GM18511 (cell line): ENCODE data around the gene CTDSP2.

Experiments
- ATAC-seq: cut with Tn5 transposase; IDR thresholded peaks from one replicate; pipeline ENCODE4 v1.9.1; 2021; ENCODE audit warnings: mild to moderate bottlenecking, moderate library complexity; ENCODE audit not compliant: unreplicated experiment

The CTDSP2 gene

GRCh38 chr12:57817261-57817989 lies 29.1 kb downstream of the CTDSP2 start:
- no peak for ATAC-seq

GRCh38 chr12:57816855-57817151 lies 29.7 kb downstream of the CTDSP2 start:
- no peak for ATAC-seq

DNA sequence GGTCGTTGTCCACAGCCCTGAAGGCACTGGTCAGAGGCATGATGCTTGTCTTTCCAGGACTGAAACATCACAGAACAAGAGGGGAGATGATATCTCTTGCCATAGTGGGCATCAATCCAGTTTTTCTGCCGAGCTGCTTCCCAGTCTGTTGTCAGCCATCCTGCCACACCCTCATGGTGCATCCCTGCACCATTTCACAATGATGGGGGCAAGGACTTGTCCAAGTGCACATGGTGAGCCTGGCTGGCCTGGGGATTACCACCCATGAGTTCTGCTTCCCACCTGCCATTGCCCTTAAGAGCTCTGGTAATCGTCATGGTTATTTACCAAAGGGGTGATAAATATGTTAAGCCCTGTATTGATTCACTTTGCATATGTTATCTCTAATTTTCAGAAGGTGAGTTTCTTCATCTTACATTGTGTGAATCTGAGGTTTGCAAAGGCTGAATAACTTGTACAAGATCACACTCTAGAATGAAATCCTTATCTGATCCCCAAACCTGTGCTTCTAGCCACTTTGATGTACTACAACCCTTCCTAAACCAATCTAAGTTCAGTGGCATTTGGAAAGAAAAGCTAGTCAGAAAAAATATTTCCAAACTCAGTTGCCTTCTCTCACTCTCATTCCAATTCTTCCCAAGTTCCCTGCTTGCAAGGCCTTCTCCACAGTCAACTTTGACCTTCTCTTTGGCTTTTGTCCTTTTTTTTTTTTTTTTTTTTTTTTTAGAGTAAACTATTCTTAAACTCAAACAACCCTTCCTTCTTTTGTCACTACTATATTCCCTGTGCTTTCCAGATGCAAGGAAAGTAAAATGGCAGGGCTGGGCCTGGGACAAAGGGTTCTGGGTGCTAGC lies 30.3 kb downstream of the CTDSP2 start:
- no peak for ATAC-seq

GRCh38 chr12:57815177-57816000 lies 31.1 kb downstream of the CTDSP2 start:
- no peak for ATAC-seq

- ATAC-seq = no peak
Observed at GRCh38 chr12:57813971-57814772, 32.4 kb downstream of the CTDSP2 start.

GRCh38 chr12:57813111-57813970 lies 33.2 kb downstream of the CTDSP2 start:
- no peak for ATAC-seq

GRCh38 chr12:57811028-57811755 lies 35.3 kb downstream of the CTDSP2 start:
- ATAC-seq = no peak

DNA sequence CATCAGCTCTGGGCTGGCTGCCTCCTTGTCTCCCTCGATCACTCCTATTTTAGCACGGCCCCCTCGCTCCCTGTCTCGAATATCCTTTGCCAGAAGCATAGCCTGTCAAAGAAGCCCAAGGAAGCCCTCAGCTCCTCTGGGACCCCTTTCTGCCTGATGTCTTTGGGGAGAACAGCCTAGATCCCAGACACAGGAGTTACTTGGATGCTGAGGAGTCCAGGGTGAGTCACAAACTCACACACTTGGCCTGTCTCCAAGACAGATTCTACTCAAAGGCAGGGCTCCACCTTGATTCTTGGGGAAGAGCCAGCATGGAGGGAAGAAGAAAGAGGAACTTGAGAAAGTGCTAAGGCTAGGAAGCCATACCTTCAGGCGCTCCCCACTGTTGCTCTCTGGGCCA lies 36.1 kb downstream of the CTDSP2 start:
- ATAC-seq = no peak

- ATAC-seq = no peak
Observed at GRCh38 chr12:57809425-57809824, 37.1 kb downstream of the CTDSP2 start.

DNA sequence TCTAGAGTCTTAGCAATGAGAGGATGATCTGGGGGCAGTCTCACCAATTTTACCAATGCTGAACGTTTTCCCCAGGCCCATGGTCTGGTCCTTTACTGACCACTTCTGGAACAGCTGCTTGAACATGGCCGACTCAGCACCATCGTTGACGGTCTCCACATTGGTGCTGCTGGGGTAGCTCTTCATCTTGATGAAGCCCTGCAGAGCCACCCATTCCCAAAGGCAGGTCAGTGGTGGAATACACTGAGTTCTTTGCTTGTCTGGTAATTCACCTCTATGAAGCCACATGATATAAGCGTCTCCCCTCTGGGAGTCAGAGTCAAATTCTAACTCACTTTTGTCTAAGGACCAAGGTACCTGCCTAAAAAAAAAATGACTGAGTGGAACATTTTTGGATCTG lies 38.2 kb downstream of the CTDSP2 start:
- ATAC-seq = no peak

DNA sequence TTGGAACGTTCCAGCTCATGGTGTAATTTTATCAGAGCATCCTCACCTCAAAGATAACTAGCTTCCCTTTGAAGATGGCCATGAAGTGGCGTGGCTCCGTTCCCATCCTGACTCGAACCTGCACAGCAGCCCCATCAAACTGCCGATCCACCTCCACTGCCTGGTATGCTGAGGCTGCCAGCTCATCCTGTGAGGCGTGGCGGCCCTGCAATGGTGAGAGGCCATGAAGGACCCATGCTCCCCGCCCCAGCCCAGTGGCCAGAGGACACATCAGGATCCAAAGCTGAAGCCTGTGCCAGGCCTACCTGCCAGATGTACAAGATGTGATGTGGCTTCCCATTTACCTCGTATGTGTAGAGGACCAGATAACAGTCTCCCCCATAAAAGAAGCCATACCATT lies 39.2 kb downstream of the CTDSP2 start:
- ATAC-seq = no peak

DNA sequence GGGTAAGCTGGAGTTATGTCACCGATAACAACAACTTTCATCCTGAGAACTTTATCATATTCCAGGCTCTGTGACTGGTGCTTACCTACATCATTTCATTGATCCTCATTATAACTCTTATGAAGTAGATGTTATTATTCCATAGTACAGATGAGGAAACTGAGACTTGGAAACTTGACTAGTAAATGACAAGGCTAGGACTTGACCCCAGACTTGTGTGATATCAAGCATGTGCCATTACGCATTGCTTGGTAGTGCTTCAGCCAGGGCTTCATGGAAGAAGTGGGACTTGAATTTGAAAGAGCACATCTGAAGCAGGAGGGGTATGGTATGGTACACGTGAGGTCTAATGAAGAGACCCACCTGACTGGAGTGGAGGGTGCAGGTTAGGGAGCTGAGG lies 39.9 kb downstream of the CTDSP2 start:
- no peak for ATAC-seq

- ATAC-seq = no peak
Observed at GRCh38 chr12:57803319-57803893, 43.1 kb downstream of the CTDSP2 start.

DNA sequence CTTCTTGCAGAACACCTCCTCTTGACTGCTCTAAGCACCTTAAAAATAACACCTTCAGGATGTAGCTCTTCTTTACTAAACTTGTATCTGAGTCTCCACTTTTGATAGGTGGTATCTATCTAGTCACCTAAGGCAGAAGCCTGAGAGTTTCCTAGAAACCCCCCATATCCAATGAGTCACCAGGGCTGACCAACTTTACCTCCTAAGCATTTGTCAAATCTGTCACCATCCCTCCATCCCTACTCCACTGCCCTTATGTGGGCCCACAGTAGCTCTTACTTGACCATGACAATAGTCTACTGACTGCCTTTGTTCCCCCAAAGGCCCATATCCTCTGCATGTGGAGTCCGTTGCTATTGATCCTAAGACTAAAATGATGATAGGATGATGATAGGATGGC lies 43.9 kb downstream of the CTDSP2 start:
- ATAC-seq = no peak

GRCh38 chr12:57800965-57801364 lies 45.6 kb downstream of the CTDSP2 start:
- ATAC-seq = no peak

DNA sequence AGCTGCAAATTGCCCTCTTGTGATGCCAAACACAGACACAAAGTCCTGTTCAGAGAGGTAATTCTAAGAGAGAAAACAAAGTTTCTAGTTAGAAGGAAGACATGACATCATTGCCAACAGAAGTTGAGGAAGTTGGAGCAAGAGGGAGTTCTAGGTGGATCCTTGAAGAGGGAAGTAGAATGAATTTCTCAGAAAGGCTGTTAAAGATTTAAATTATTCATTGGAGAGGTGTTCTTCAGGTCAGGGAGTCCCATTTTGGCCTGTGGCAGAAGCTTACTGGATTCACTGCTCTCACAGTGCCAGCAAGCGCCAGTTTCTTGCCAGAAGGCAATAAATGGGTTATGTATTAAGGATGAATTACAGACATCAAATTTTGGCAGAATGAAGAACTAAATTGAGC lies 48.6 kb downstream of the CTDSP2 start:
- no peak for ATAC-seq

GRCh38 chr12:57796996-57797395 lies 49.5 kb downstream of the CTDSP2 start:
- no peak for ATAC-seq

- no peak for ATAC-seq
Observed at GRCh38 chr12:57795354-57795753, 51.2 kb downstream of the CTDSP2 start.

GRCh38 chr12:57793920-57794319 lies 52.6 kb downstream of the CTDSP2 start:
- ATAC-seq = no peak
